MM.1S (cell line): ENCODE measurements around the gene DHX15.
A peak's percentile ranks its signal among the peaks of the same experiment; 100 is the strongest.

Experiments
- DNase-seq: peaks from one replicate; pipeline ENCODE4 v3.0.0-alpha.2; 2015
- H2AFZ ChIP-seq: fragments of 300-600 bp; sonication (generic); 2 replicates; pipeline ENCODE4 v1.6.0; 2016; ENCODE audit warnings: antibody characterized with exemption, low read length
- H3F3A ChIP-seq: fragments of 300-600 bp; sonication (generic); 2 replicates; pipeline ENCODE4 v1.6.1; 2016; ENCODE audit warnings: mild to moderate bottlenecking, antibody characterized with exemption, low read length, moderate library complexity, mixed read lengths; ENCODE audit not compliant: insufficient read depth
- H3K27ac ChIP-seq: fragments of 300-600 bp; sonication (generic); 2 replicates; pipeline ENCODE4 v1.5.1; 2016; ENCODE audit warnings: mild to moderate bottlenecking, low read length
- H3K27me3 ChIP-seq: fragments of 300-600 bp; sonication (generic); replicated peaks from 2 replicates; pipeline ENCODE4 v1.6.0; 2016; ENCODE audit warnings: low read length; ENCODE audit not compliant: insufficient read depth
- H3K36me3 ChIP-seq: fragments of 300-600 bp; sonication (generic); replicated peaks from 2 replicates; pipeline ENCODE4 v1.6.1; 2016; ENCODE audit warnings: mild to moderate bottlenecking, low read length, mixed read lengths; ENCODE audit not compliant: insufficient read depth
- H3K4me1 ChIP-seq: fragments of 300-600 bp; sonication (generic); 2 replicates; pipeline ENCODE4 v1.6.1; 2016; ENCODE audit warnings: low read length, mixed read lengths
- H3K4me2 ChIP-seq: fragments of 300-600 bp; sonication (generic); 2 replicates; pipeline ENCODE4 v1.6.0; 2016; ENCODE audit warnings: low read depth, low read length
- H3K4me3 ChIP-seq: fragments of 300-600 bp; sonication (generic); 2 replicates; pipeline ENCODE4 v1.5.1; 2016; ENCODE audit warnings: low read length, mixed read lengths
- H3K79me2 ChIP-seq: fragments of 300-600 bp; sonication (generic); 2 replicates; pipeline ENCODE4 v1.6.1; 2016; ENCODE audit warnings: mixed run types, low read length, mixed read lengths
- H3K9ac ChIP-seq: fragments of 300-600 bp; sonication (generic); 2 replicates; pipeline ENCODE4 v1.6.1; 2016; ENCODE audit warnings: low read length, mixed read lengths
- H3K9me2 ChIP-seq: fragments of 300-600 bp; sonication (generic); replicated peaks from 2 replicates; pipeline ENCODE4 v1.6.1; 2016; ENCODE audit warnings: mild to moderate bottlenecking, low read length, mixed read lengths; ENCODE audit not compliant: insufficient read depth
- H3K9me3 ChIP-seq: fragments of 300-600 bp; sonication (generic); replicated peaks from 2 replicates; pipeline ENCODE4 v1.6.1; 2016; ENCODE audit warnings: mild to moderate bottlenecking, low read length, mixed read lengths; ENCODE audit not compliant: insufficient read depth
- H4K20me1 ChIP-seq: fragments of 300-600 bp; sonication (generic); 2 replicates; pipeline ENCODE4 v1.6.1; 2016; ENCODE audit warnings: mild to moderate bottlenecking, low read length, moderate library complexity, mixed read lengths; ENCODE audit not compliant: insufficient read depth
- EZH2 ChIP-seq: fragments of 300-600 bp; sonication (generic); optimal IDR thresholded peaks from 2 replicates; pipeline ENCODE3; 2017; ENCODE audit warnings: low read depth, mild to moderate bottlenecking, antibody characterized with exemption, low read length, mixed read lengths
- EZH2phosphoT487 ChIP-seq: fragments of 300-600 bp; sonication (generic); IDR thresholded peaks from 2 replicates; pipeline ENCODE4 v1.6.1; 2018; ENCODE audit warnings: antibody characterized with exemption, low read length
- TF ChIP-seq, protein P1 (sequence below): fragments of 300-600 bp; sonication (generic); IDR thresholded peaks from 2 replicates; pipeline ENCODE4 v1.5.1; 2016; ENCODE audit warnings: antibody characterized with exemption, low read length, mixed read lengths

Gene DHX15

DNA sequence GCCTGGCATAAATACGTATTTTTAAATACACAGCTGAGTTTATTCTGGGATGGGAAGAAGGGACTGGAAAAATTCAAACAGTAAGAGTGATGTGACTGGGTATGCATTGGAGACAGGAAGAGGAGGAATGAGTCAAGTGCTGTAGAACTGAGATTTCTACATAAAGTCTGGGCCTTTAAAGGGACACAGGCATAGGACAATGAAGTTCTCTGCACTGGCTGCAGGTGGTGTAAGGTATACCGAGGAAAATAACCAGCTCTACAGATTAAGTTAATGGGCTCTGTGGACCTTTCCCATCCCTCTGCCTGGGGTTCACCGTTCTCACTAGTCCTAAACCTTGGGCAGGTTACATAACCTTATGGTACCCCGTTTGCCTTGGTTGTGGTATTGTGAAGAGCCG is 68.7 kb downstream of the DHX15 start:
- Histone ChIP-seq H3K9ac (no peak overlapping the region), H3K79me2 (0 out of 2 replicates have a peak, but pooled peaks cover 4% of the 10 kb centered on the region), H3K36me3 (0 out of 2 replicates have a peak, but pooled peaks cover 3% of the 10 kb centered on the region), H3K9me3 (no peaks in the 10 kb centered on the region), H3K4me1 (no peaks in the 10 kb centered on the region), H3K4me2 (no peak overlapping the region), H3K4me3 (no peak overlapping the region), H3F3A (peaks cover 9% of the 10 kb centered on the region; the same call in 1 of the 2 replicates), H3K9me2 (no peaks in the 10 kb centered on the region), H3K27me3 (no peaks in the 10 kb centered on the region), H4K20me1 (no peaks in the 10 kb centered on the region), H2AFZ (no peak overlapping the region), H3K27ac (no peak overlapping the region)
- TF ChIP-seq EZH2, result no peak
- TF ChIP-seq EZH2phosphoT487, result no peak
- TF ChIP-seq, protein P1, sequence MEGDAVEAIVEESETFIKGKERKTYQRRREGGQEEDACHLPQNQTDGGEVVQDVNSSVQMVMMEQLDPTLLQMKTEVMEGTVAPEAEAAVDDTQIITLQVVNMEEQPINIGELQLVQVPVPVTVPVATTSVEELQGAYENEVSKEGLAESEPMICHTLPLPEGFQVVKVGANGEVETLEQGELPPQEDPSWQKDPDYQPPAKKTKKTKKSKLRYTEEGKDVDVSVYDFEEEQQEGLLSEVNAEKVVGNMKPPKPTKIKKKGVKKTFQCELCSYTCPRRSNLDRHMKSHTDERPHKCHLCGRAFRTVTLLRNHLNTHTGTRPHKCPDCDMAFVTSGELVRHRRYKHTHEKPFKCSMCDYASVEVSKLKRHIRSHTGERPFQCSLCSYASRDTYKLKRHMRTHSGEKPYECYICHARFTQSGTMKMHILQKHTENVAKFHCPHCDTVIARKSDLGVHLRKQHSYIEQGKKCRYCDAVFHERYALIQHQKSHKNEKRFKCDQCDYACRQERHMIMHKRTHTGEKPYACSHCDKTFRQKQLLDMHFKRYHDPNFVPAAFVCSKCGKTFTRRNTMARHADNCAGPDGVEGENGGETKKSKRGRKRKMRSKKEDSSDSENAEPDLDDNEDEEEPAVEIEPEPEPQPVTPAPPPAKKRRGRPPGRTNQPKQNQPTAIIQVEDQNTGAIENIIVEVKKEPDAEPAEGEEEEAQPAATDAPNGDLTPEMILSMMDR, result no peak
- no peak for DNase-seq

DNA sequence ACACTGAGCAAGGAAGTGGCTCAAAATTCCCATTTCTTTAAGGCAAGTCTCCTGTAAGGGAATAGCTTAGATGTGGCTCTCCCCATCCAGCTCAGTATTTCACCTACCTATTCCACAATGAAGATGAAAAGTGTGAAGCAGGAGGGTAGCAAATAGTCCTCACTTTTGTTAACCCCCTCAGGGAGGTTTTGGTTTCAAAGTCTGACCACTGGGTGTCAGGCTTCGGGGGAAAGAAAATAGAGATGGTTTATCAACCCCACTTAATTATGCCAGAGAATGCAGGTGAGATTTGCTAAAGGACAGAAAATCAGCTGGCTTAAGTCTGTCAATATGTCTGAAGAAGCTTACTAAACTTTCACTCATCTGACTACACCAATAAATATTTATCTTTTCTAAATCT is 69.5 kb downstream of the DHX15 start:
- no peak overlapping the region for H2AFZ ChIP-seq
- no peaks in the 10 kb centered on the region for H3K36me3 ChIP-seq
- no peak overlapping the region for H3K27ac ChIP-seq
- no peaks in the 10 kb centered on the region for H3K4me1 ChIP-seq
- no peaks in the 10 kb centered on the region for H4K20me1 ChIP-seq
- no peak for DNase-seq
- H3F3A ChIP-seq, result peaks cover 9% of the 10 kb centered on the region; the same call in 1 of the 2 replicates
- no peaks in the 10 kb centered on the region for H3K27me3 ChIP-seq
- TF ChIP-seq EZH2, result no peak
- TF ChIP-seq, protein P1, result peak; percentile 17; the same call in 1 of the 2 replicates
- H3K9me3 ChIP-seq, result no peaks in the 10 kb centered on the region
- H3K9ac ChIP-seq, result no peak overlapping the region
- H3K4me2 ChIP-seq, result no peak overlapping the region
- 0 out of 2 replicates have a peak, but pooled peaks cover under 1% of the 10 kb centered on the region for H3K79me2 ChIP-seq
- no peaks in the 10 kb centered on the region for H3K9me2 ChIP-seq
- H3K4me3 ChIP-seq, result no peak overlapping the region

DNA sequence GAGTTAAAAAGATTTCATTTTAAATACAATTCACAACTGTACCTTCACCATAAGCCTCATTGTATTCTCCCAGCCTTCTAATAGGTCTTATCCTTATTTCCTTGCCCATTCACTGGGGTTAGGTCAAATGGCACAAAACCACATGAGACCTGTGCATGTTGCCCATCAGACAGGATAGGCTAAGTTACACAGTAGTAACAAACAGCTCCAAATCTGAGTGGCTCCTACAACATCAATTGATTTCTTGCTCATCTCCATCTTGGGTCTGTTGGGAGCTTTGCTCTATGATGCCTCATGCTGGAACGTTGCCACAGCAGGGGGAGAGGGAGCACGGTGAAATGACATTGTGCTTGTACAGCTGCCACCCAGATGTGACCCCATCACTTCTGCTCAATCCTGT is 70.6 kb downstream of the DHX15 start:
- no peak overlapping the region for H3K4me2 ChIP-seq
- no peak for DNase-seq
- H3K9ac ChIP-seq, result no peak overlapping the region
- H3K9me2 ChIP-seq, result no peaks in the 10 kb centered on the region
- no peaks in the 10 kb centered on the region for H3K9me3 ChIP-seq
- H3F3A ChIP-seq, result peaks cover 7% of the 10 kb centered on the region; the same call in 1 of the 2 replicates
- no peak overlapping the region for H2AFZ ChIP-seq
- TF ChIP-seq, protein P1, result no peak
- TF ChIP-seq EZH2 (no peak), EZH2phosphoT487 (no peak)
- no peak overlapping the region for H3K4me3 ChIP-seq
- no peaks in the 10 kb centered on the region for H3K4me1 ChIP-seq
- H3K79me2 ChIP-seq, result no peaks in the 10 kb centered on the region
- no peaks in the 10 kb centered on the region for H3K36me3 ChIP-seq
- H3K27me3 ChIP-seq, result no peaks in the 10 kb centered on the region
- no peaks in the 10 kb centered on the region for H4K20me1 ChIP-seq
- no peak overlapping the region for H3K27ac ChIP-seq
